GM21515 (cell line): Measurements from ENCODE around the gene TBX3.

ENCODE experiments used
- ATAC-seq: cut with Tn5 transposase; IDR thresholded peaks from one replicate; pipeline ENCODE4 v1.9.1; 2021; ENCODE audit not compliant: unreplicated experiment

Gene TBX3

DNA sequence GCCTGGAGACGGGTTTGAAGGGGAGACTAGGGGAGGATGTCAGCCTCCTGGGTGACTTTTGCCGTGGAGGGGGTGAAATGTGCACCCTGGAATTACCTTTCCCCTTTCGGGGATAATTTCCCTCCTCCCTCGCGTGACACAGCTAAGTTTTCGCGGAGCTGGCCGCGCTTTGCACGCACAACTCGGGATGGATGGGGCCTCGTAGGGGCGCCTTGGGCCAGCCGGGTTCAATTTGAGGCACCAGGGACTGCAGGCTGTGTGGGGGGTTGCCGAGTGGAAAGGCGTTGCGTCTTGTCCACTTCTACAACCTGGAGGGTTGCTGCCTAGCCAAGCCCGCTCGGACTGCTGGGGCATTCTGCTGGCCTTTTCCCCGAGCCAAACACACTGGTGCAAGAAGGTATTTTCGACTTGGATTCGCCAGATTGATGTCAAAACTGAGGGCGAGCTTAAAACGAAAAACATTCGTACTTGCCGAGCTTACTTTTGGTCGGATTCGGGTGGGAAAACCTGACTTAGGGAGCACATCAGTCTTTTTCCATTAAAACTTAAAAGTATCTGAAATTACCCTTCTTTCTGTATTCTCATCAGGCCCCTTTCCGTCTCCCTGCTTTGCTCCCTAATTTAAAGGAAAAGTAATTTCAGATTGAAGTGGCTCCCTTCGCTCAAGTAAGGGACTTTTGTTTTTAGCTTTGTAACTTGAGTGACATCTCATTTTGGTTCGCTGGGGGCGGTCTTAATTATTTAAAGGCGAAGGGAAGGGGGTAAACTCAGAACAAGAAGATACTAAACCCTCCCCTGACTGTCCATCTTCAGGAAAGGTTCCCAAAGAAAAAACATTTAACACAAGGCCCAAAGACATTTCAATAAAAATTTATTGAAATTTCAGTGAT, 14.3 kb downstream of the TBX3 start:
- no peak for ATAC-seq

GRCh38 chr12:114668886-114669288, 15.1 kb downstream of the TBX3 start:
- ATAC-seq = no peak

GRCh38 chr12:114668151-114668885, 15.7 kb downstream of the TBX3 start:
- no peak for ATAC-seq

GRCh38 chr12:114667669-114668150, 16.3 kb downstream of the TBX3 start:
- no peak for ATAC-seq

DNA sequence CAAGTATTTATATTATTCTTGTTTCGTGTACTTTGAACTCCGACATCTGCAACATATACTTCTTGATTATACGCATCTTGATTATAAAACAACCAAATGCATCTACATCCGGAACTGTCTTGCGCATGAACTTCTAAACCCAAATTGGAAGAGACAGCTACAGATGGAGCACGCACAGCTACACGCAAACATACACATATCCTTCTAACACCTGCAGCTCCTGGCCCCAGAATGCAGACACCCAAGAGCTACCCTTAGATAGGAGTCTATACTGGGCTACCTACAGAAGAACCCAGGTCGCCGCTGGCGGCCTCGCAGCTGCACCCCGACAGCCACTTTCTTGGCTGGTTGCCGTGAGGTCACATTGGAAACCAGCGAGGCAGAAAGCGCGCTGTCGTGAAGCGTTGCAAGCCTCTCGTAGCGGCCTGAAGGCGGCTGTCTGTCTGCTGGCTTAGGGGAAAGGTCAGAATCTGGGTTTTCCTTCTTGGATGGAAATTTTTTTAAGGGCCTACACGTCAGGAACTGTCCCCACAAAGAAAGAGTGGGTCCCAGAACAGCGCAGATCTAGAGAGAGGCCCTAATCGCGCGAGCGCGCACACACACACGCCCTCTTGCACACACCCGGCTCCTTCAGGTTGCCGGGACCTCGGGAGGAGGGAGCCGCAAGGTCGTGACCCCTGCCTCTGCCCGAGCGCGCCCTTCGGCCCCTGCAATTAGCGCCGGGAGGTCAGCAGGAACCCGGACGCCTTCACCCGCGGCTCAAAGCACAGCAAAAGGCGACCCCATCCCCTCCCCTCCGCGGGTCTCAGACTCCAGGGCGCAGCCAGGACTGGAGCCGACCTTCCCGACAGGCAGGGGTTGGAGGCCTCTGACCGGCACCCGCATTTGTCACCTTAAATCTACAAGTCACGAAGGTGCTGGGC, 17.0 kb downstream of the TBX3 start:
- no peak for ATAC-seq

DNA sequence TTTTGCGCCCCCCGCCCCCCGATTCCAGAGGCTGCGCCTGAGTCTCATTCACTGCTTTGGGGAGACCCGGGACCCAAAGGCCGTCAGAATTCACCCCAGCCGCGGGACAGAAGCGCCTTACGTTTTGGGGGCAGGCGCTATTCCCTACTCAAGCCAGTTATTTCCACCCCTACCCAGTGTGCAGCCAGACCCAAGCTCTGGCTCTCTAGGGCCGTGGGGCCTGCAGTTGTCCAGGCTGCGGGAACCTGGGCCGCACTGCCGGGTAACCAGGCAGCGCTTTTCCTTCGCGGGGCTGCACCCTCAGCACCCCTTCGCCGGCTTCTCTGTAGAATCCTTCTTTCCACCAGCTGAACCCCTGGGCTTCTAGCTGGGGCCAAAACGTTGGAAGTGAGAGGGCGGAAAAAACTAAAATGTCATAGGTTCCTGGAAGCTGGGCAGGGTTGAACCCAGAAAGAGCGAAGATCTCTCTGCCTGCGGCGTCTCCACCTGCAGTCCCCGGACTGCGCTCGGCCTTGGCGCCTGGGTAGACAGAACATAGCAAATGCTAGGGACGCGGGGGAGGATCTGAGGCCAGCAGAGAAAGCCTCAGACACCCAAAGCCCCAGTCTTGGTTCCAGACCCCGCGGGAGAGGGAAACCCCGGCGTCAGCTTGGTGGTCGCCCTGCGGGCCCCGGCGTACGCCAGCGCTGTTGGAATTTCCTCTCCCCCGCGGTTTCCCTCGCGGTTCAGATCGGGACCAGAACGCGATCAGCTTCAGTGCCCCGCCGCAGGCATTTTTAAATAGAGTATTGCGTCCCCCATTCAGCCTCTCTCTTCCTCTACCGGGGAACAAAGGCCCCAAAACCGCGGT, 18.3 kb downstream of the TBX3 start:
- ATAC-seq = no peak

- ATAC-seq = no peak
Measured at GRCh38 chr12:114664651-114665320, 19.2 kb downstream of the TBX3 start.

DNA sequence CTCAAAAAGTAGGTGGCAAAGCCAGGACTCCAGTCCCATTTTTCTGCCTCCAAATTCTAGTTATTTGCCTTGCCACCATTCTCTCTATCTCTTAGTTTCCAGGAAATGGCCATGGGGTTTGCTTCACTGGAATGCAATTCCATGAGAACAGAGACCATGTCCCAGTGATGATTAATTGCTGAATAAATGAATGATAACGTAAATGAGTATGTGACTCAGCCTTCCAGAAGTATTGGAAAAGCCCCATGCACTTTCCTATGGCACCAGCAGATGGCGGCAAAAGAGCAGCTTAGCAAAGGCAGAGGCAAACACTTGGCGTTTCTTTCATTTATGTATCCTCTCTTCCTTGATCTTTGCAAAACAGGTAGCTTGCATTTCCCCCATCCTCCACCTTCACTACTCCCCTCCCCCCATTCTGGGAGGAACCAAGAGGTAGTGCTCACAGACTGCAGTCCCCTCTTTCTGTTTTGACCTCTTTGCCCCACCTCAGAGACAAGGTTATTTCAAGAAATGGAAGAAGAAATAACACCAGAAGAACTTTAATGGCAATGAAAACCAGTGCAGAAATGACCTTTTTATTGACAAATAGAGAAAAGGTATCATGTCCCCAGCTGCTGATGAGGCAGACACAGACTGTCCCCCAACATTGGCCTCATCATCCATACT, 21.3 kb downstream of the TBX3 start:
- no peak for ATAC-seq

DNA sequence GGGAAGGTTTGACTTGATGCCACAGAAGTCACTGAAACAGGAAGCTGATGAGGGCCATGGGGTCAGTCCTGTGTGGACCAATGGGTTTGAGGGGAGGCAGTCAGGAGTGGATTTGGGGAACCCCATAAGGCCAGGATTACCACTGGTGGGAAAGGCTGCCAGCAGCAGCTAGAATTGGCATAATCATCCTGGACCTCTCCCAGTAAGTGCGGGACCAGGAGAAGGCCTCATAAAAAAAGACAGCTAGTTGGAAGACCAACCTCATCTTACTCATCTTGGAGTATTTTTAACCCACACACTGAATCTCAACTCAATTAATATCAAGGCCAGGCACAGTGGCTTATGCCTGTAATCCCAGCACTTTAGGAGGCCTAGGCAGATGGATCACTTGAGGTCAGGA, 22.7 kb downstream of the TBX3 start:
- ATAC-seq = no peak

- ATAC-seq = no peak
Measured at GRCh38 chr12:114659084-114659483, 24.9 kb downstream of the TBX3 start.

GRCh38 chr12:114658002-114658441, 26.0 kb downstream of the TBX3 start:
- no peak for ATAC-seq

DNA sequence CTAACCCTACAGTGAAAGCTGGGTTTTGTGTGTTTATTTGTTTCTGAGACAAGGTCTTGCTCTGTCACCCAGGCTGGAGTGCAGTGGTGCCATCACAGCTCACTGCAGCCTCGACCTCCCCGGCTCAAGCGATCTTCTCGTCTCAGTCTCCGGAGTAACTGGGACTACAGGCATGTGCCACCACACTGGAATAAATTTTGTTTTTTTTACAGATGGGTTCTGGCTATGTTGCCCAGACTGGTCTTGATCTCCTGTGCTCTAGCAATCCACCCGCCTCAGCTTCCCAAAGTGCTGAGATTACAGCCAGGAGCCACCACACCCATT, 26.4 kb downstream of the TBX3 start:
- no peak for ATAC-seq

DNA sequence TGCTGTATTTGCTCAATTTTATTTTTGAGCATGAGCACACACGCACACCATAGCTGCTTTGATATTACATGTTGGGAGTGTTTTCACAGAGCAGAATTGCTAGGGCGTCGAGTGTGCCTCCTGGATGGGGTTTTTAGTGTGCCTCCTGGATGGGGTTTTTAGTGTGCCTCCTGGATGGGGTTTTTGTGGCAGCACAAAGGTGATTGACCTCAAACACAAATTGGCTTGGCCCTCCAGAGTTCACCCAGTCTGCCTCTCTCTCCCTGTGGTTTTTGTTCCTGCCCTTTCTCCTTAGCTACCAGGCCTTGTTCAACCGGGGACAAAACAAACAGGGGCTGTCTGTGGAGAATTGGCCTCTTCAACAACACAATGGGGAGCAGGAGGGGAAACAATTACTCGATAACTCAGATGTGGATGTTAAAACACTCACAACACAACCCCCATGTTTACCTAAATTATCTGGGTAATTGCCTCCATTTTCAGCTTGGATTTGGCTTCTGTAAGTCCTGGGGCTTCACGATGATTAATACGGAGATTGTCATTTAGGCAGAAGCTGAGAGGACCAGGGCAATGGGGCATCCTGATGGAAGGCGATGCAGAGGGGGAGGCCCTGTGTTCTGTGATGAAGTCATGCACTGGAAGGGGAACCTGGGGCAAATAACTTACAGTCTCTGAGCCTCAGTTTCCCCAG, 26.9 kb downstream of the TBX3 start:
- ATAC-seq = no peak

- ATAC-seq = no peak
Measured at GRCh38 chr12:114655934-114656749, 27.8 kb downstream of the TBX3 start.

- ATAC-seq = no peak
Measured at GRCh38 chr12:114649585-114649984, 34.4 kb downstream of the TBX3 start.

DNA sequence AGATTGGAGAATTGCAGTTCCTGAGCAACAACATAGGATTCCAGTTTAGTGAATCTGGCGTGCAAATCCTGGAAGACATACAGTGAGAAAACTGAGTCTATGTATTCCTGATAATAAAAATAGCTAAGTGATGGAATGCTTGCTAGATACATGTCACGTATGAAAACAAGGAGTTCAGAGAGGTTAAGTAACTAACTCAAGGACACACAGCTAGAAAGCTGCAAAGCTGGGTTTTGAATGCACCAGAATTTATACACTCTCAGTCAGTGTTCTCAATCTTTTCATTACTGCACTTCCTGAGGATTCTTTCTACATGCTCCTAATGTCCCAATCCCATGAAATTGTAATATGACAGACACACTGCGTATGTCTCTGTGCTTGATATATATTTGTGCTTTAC, 35.3 kb downstream of the TBX3 start:
- ATAC-seq = no peak

GRCh38 chr12:114638790-114639435, 45.1 kb downstream of the TBX3 start:
- ATAC-seq = no peak
